Measurements from ENCODE around the gene TMEM132E.

Gene TMEM132E

DNA sequence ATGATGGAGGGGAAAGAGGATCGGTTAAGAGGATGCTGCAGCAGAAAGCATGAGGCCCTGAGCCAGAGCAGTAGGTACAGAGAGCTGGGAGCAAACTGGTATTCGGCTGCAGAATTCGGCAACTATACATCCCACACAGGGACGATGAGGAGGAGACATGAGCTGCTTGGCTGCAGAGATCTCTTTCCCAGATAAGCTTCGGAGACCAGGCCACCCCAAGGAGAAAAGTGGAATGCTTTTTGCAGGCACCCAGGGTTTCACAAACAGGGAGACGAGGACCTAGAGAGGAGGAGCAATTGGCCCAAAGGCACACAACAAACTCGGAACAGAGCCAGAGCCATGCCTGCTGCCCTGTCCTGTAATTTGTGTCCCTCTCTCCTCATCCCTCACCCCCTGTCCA is 62.0 kb downstream of the TMEM132E start:
- DNase-seq (ENCODE audit: low spot score): no peak
- TF ChIP-seq, protein P1, sequence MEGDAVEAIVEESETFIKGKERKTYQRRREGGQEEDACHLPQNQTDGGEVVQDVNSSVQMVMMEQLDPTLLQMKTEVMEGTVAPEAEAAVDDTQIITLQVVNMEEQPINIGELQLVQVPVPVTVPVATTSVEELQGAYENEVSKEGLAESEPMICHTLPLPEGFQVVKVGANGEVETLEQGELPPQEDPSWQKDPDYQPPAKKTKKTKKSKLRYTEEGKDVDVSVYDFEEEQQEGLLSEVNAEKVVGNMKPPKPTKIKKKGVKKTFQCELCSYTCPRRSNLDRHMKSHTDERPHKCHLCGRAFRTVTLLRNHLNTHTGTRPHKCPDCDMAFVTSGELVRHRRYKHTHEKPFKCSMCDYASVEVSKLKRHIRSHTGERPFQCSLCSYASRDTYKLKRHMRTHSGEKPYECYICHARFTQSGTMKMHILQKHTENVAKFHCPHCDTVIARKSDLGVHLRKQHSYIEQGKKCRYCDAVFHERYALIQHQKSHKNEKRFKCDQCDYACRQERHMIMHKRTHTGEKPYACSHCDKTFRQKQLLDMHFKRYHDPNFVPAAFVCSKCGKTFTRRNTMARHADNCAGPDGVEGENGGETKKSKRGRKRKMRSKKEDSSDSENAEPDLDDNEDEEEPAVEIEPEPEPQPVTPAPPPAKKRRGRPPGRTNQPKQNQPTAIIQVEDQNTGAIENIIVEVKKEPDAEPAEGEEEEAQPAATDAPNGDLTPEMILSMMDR (IDR thresholded peaks at IDR 0.05; ENCODE audit: extremely low read depth, missing control alignments): no peak

DNA sequence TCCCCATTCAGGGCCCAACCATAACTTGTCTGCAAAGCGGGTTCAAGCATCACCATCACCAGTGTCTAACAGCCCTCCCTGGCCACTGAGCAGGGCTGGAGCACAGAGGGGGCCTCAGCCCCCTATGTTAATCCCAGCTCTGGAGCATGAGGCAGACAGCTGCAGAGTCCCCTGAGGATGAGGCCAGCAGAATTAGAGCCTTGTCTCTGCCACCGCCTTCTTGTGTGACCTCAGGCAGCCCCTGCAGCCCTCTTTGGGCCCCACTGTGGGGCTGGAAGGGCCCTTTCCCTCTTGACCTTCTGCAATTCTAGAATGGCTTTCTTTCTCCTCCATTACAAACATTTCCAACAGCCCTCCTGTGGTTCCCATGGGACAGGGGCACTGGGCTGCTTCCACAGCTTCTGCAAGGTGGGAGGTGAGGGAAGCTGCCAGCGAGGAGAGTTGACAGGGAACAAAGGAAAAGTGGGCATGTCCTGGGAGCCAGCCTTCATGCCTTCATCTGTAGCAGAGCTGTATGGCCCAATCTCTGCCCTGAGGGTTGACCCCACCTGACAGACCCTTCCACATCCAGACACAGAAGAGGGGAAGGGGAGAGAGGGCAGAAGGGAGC is 65.7 kb downstream of the TMEM132E start:
- no peak for DNase-seq (ENCODE audit: low spot score)
- TF ChIP-seq, protein P1 (IDR thresholded peaks at IDR 0.05; ENCODE audit: extremely low read depth, missing control alignments): no peak

DNA sequence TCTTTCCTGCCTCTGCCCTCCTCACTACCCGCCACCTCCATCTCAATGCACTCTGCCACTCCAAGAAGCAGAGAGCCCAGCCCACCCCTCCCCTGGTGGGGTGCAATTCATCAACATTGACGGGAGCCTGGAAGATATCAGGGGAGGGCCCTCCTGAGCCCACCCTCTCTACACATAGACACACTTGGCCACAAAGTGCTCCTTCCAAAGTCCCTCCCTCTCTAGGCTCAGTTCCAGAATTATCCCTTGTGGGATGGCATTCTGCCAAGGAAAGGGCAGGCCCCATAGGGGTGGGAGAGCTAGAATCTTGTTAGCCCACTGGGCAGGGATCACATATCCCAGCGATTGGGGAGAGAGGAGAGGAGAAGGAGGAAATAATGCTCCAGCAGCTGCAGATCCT is 66.2 kb downstream of the TMEM132E start:
- TF ChIP-seq, protein P1 (IDR thresholded peaks at IDR 0.05; ENCODE audit: extremely low read depth, missing control alignments): no peak
- no peak for DNase-seq (ENCODE audit: low spot score)

DNA sequence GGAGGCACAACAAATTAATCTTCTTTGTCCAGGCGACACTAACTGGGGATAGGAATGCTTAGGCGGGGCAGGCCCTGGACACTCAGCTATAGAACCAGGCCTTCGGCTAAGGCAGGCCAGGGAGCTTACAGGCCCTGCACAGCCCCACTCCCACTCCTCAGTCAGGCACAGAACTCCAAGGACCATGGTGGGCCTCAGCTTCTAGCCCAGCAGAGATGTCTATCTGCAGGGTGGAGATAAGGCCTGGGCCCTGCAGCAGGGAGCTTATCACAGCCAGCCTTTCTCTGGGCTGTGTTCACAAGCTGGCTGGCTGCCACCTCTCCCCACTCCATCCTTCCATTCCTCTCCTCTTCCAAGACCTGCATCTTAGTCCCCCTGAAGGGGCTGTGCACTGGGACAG is 68.1 kb downstream of the TMEM132E start:
- TF ChIP-seq, protein P1 (IDR thresholded peaks at IDR 0.05; ENCODE audit: extremely low read depth, missing control alignments): no peak
- no peak for DNase-seq (ENCODE audit: low spot score)

DNA sequence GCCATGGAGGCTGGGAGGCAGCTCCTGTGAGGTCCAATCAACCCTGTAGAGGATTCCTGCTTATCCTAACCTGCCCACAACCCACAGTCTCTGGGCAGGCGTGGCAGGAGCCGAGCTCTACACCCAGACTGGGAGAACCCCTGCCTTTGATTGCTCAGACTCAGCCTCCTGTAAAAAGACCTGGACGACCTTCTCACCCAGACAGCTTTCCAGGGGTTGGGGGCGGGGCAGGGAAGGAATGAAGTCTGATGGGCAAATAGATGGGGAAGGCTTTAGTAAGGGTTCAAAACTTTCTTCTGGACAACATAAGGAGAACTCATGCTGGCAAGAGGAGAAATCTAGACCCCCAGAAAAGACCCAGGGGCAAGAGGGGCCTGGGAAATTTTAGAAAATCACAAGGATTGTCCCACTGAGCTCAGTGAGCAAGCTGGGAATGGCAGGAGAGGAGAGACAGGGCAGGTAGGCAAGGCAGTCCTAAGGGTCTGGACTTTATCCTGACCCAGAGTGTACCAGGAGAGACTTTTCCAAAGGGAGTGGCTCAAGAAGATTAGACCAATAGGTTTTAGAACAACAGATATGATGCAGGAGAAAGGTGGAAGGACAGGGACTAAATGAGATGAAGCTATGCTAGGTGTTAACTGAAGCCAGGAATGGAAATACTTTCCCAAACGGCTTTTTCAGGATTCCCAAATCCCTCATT is 70.8 kb downstream of the TMEM132E start:
- DNase-seq (ENCODE audit: low spot score): no peak
- TF ChIP-seq, protein P1 (IDR thresholded peaks at IDR 0.05; ENCODE audit: extremely low read depth, missing control alignments): no peak

DNA sequence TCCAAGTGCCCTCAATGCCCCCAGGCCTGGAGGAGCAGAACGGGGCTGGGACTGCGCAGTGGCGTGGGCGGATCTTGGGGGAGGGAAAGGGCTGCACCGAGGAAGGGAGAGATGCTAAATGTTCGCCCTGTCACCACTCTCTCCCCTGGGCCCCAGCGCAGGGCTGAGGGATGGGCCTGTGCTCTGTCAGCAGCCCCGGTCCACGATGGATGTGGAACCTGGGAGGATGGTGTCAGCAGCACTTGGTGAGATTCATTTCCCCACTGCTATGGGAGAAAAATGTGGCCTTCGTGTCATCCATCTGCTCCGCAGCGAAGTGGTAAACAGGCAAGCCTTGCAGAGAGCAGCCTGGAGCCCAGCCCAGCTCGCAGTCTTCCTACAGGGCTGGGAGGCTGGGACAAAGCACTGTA is 72.0 kb downstream of the TMEM132E start:
- DNase-seq (ENCODE audit: low spot score): no peak
- TF ChIP-seq, protein P1 (IDR thresholded peaks at IDR 0.05; ENCODE audit: extremely low read depth, missing control alignments): no peak

DNA sequence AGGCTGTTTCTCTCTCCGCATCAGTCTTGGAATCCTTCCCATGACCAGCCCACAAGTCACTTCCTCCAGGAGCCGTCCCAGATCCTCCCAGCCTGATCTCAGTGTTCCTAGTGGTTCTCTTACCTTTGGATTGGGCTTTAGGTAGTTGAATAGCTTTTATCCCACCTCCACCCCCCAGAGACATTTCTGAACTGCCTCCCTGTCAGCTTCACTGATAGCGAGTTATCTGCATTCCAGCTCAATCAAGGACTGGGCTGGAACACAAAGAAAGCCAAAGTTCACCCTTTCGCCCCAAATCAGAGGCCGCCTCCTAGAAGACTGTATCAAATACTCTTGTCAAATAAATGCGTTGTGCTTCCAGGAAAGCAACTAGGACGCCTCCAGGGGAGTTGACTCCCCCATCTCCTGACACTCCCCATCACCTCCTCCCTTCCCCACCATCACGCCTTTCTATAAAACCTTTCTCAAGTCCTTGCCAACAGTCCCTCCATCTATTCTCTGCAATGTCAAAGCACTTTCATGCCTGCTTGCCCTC is 72.7 kb downstream of the TMEM132E start:
- TF ChIP-seq, protein P1 (IDR thresholded peaks at IDR 0.05; ENCODE audit: extremely low read depth, missing control alignments): no peak

More for the DNA sequence above, 72.7 kb downstream of the TMEM132E start:
- DNase-seq (ENCODE audit: low spot score): no peak
